Measurements from ENCODE around the gene ZMAT5.

Gene ZMAT5

GRCh38 chr22:29804985-29805384 is 38.2 kb upstream of the ZMAT5 start:
- no peak for TF ChIP-seq CTCF (IDR thresholded peaks at IDR 0.05)
- intact Hi-C loops (cut with DNase I; ENCODE audit: low total_unique reads), result no loop called here
- Histone ChIP-seq H3K36me3 (peaks cover 89 to 95% (median 89%) of the 10 kb centered on the region in 3 donors), H3K27ac (no peak overlapping the region), H3K27me3 (no peaks in the 10 kb centered on the region), H3K4me3 (no peak overlapping the region), H3K4me1 (peaks cover 0 to 2% (median under 1%) of the 10 kb centered on the region in 4 donors), H3K9me3 (no peaks in the 10 kb centered on the region)
- DNase-seq, result no peak

GRCh38 chr22:29803190-29803589 is 36.4 kb upstream of the ZMAT5 start:
- H3K36me3 ChIP-seq, result peaks cover 87 to 100% (median 88%) of the 10 kb centered on the region in 3 donors
- no peak overlapping the region for H3K27ac ChIP-seq
- H3K4me1 ChIP-seq, result peaks cover 0 to 18% (median 8%) of the 10 kb centered on the region in 4 donors
- intact Hi-C loops (cut with DNase I; ENCODE audit: low total_unique reads), result no loop called here
- no peak for DNase-seq
- H3K4me3 ChIP-seq, result no peak overlapping the region
- H3K9me3 ChIP-seq, result no peaks in the 10 kb centered on the region
- no peak for TF ChIP-seq CTCF (IDR thresholded peaks at IDR 0.05)
- H3K27me3 ChIP-seq, result no peaks in the 10 kb centered on the region

- H3K27me3 ChIP-seq, result no peaks in the 10 kb centered on the region
- H3K36me3 ChIP-seq, result peaks cover 78 to 99% (median 87%) of the 10 kb centered on the region in 3 donors
- intact Hi-C loops (cut with DNase I; ENCODE audit: low total_unique reads), result no loop called here
- no peak overlapping the region for H3K4me3 ChIP-seq
- H3K4me1 ChIP-seq, result peaks cover 0 to 26% (median 10%) of the 10 kb centered on the region in 4 donors
- no peak for TF ChIP-seq CTCF (IDR thresholded peaks at IDR 0.05)
- DNase-seq, result no peak
- no peaks in the 10 kb centered on the region for H3K9me3 ChIP-seq
- no peak overlapping the region for H3K27ac ChIP-seq
Observed at GRCh38 chr22:29801796-29802195, 35.0 kb upstream of the ZMAT5 start.

- H3K36me3 ChIP-seq, result peaks cover 72 to 99% (median 87%) of the 10 kb centered on the region in 3 donors
- H3K27me3 ChIP-seq, result no peaks in the 10 kb centered on the region
- intact Hi-C loops (cut with DNase I; ENCODE audit: low total_unique reads), result no loop called here
- TF ChIP-seq CTCF (IDR thresholded peaks at IDR 0.05), result no peak
- H3K9me3 ChIP-seq, result no peaks in the 10 kb centered on the region
- no peak for DNase-seq
- no peak overlapping the region for H3K27ac ChIP-seq
- H3K4me1 ChIP-seq, result peaks cover 0 to 26% (median 10%) of the 10 kb centered on the region in 4 donors
- H3K4me3 ChIP-seq, result no peak overlapping the region
Observed at GRCh38 chr22:29801153-29801552, 34.3 kb upstream of the ZMAT5 start.

GRCh38 chr22:29799217-29799680 is 32.4 kb upstream of the ZMAT5 start:
- Histone ChIP-seq H3K4me3 (no peak overlapping the region), H3K27me3 (no peaks in the 10 kb centered on the region), H3K36me3 (peaks cover 57 to 98% (median 87%) of the 10 kb centered on the region in 3 donors), H3K9me3 (no peaks in the 10 kb centered on the region), H3K27ac (peak overlapping the region; percentile 42 to 74), H3K4me1 (peaks cover 0 to 26% (median 10%) of the 10 kb centered on the region in 4 donors)
- DNase-seq, result peak; percentile 93 to 96
- no peak for TF ChIP-seq CTCF (IDR thresholded peaks at IDR 0.05)
- intact Hi-C loops (cut with DNase I; ENCODE audit: low total_unique reads), result no loop called here

GRCh38 chr22:29798801-29799200 is 32.0 kb upstream of the ZMAT5 start:
- peaks cover 53 to 98% (median 85%) of the 10 kb centered on the region in 3 donors for H3K36me3 ChIP-seq
- H3K27me3 ChIP-seq, result no peaks in the 10 kb centered on the region
- peaks cover 0 to 26% (median 10%) of the 10 kb centered on the region in 4 donors for H3K4me1 ChIP-seq
- H3K4me3 ChIP-seq, result no peak overlapping the region
- no peak for TF ChIP-seq CTCF (IDR thresholded peaks at IDR 0.05)
- no peaks in the 10 kb centered on the region for H3K9me3 ChIP-seq
- intact Hi-C loops (cut with DNase I; ENCODE audit: low total_unique reads), result no loop called here
- H3K27ac ChIP-seq, result peak overlapping the region; percentile 42 to 74
- no peak for DNase-seq
